ENCODE measurements around the gene PDS5A.

Gene PDS5A

GRCh38 chr4:39898015-39898414 lies 79.7 kb downstream of the PDS5A start:
- Histone ChIP-seq H3K36me3 (ENCODE audit: control insufficient read depth, low read length) (peaks cover 90% of the 10 kb centered on the region), H3K9me2 (replicated peaks; ENCODE audit: control insufficient read depth, low read length) (no peaks in the 10 kb centered on the region), H4K20me1 (ENCODE audit: control insufficient read depth, insufficient read depth, low read depth, low read length) (no peaks in the 10 kb centered on the region), H3K4me2 (ENCODE audit: low read length) (no peak overlapping the region), H3K4me1 (ENCODE audit: control insufficient read depth, low read length) (0 out of 2 replicates have a peak, but pooled peaks cover 3% of the 10 kb centered on the region), H3F3A (ENCODE audit: control insufficient read depth, insufficient read depth) (0 out of 2 replicates have a peak, but pooled peaks cover 5% of the 10 kb centered on the region), H3K27ac (ENCODE audit: low read depth, low read length) (no peak overlapping the region), H3K27me3 (ENCODE audit: control insufficient read depth, low read length) (no peaks in the 10 kb centered on the region), H3K4me3 (ENCODE audit: low read length) (no peak overlapping the region), H3K79me2 (ENCODE audit: control insufficient read depth, low read length) (no peaks in the 10 kb centered on the region), H3K9me3 (ENCODE audit: control insufficient read depth, insufficient read depth, low read length) (no peaks in the 10 kb centered on the region)
- TF ChIP-seq CTCF (IDR thresholded peaks at IDR 0.05; ENCODE audit: low read depth, low read length, poor library complexity, severe bottlenecking) = no peak
- TF ChIP-seq EZH2phosphoT487 (IDR thresholded peaks at IDR 0.05; ENCODE audit: borderline replicate concordance, low read length) = no peak

GRCh38 chr4:39893693-39894072 lies 84.0 kb downstream of the PDS5A start:
- H3K79me2 ChIP-seq (ENCODE audit: control insufficient read depth, low read length) = no peaks in the 10 kb centered on the region
- H3K4me2 ChIP-seq (ENCODE audit: low read length) = no peak overlapping the region
- 0 out of 2 replicates have a peak, but pooled peaks cover 3% of the 10 kb centered on the region for H3K4me1 ChIP-seq (ENCODE audit: control insufficient read depth, low read length)
- no peaks in the 10 kb centered on the region for H4K20me1 ChIP-seq (ENCODE audit: control insufficient read depth, insufficient read depth, low read depth, low read length)
- no peaks in the 10 kb centered on the region for H3K27me3 ChIP-seq (ENCODE audit: control insufficient read depth, low read length)
- H3K27ac ChIP-seq (ENCODE audit: low read depth, low read length) = no peak overlapping the region
- peaks cover 15% of the 10 kb centered on the region; the same call in 1 of the 2 replicates for H3F3A ChIP-seq (ENCODE audit: control insufficient read depth, insufficient read depth)
- H3K9me2 ChIP-seq (replicated peaks; ENCODE audit: control insufficient read depth, low read length) = no peaks in the 10 kb centered on the region
- H3K4me3 ChIP-seq (ENCODE audit: low read length) = no peak overlapping the region
- TF ChIP-seq CTCF (IDR thresholded peaks at IDR 0.05; ENCODE audit: low read depth, low read length, poor library complexity, severe bottlenecking) (no peak), EZH2phosphoT487 (IDR thresholded peaks at IDR 0.05; ENCODE audit: borderline replicate concordance, low read length) (no peak)
- H3K36me3 ChIP-seq (ENCODE audit: control insufficient read depth, low read length) = peaks cover 87% of the 10 kb centered on the region
- H3K9me3 ChIP-seq (ENCODE audit: control insufficient read depth, insufficient read depth, low read length) = no peaks in the 10 kb centered on the region

GRCh38 chr4:39892988-39893692 lies 84.6 kb downstream of the PDS5A start:
- H3K27ac ChIP-seq (ENCODE audit: low read depth, low read length) = no peak overlapping the region
- no peak overlapping the region for H3K4me3 ChIP-seq (ENCODE audit: low read length)
- H3K4me2 ChIP-seq (ENCODE audit: low read length) = no peak overlapping the region
- no peaks in the 10 kb centered on the region for H3K79me2 ChIP-seq (ENCODE audit: control insufficient read depth, low read length)
- peaks cover 15% of the 10 kb centered on the region; the same call in 1 of the 2 replicates for H3F3A ChIP-seq (ENCODE audit: control insufficient read depth, insufficient read depth)
- no peak for TF ChIP-seq EZH2phosphoT487 (IDR thresholded peaks at IDR 0.05; ENCODE audit: borderline replicate concordance, low read length)
- no peak for TF ChIP-seq CTCF (IDR thresholded peaks at IDR 0.05; ENCODE audit: low read depth, low read length, poor library complexity, severe bottlenecking)
- H3K4me1 ChIP-seq (ENCODE audit: control insufficient read depth, low read length) = 0 out of 2 replicates have a peak, but pooled peaks cover 3% of the 10 kb centered on the region
- H3K9me2 ChIP-seq (replicated peaks; ENCODE audit: control insufficient read depth, low read length) = no peaks in the 10 kb centered on the region
- H3K9me3 ChIP-seq (ENCODE audit: control insufficient read depth, insufficient read depth, low read length) = no peaks in the 10 kb centered on the region
- no peaks in the 10 kb centered on the region for H4K20me1 ChIP-seq (ENCODE audit: control insufficient read depth, insufficient read depth, low read depth, low read length)
- peaks cover 87% of the 10 kb centered on the region for H3K36me3 ChIP-seq (ENCODE audit: control insufficient read depth, low read length)
- H3K27me3 ChIP-seq (ENCODE audit: control insufficient read depth, low read length) = no peaks in the 10 kb centered on the region
